Measurements from ENCODE around the gene ZSCAN12.
A peak's percentile ranks its signal among the peaks of the same experiment; 100 is the strongest.
"Not testable (repeated sequence)": the region's sequence is repeated elsewhere in the genome, so short reads cannot be mapped to it uniquely, and the experiment has no call there.

The ZSCAN12 gene

DNA sequence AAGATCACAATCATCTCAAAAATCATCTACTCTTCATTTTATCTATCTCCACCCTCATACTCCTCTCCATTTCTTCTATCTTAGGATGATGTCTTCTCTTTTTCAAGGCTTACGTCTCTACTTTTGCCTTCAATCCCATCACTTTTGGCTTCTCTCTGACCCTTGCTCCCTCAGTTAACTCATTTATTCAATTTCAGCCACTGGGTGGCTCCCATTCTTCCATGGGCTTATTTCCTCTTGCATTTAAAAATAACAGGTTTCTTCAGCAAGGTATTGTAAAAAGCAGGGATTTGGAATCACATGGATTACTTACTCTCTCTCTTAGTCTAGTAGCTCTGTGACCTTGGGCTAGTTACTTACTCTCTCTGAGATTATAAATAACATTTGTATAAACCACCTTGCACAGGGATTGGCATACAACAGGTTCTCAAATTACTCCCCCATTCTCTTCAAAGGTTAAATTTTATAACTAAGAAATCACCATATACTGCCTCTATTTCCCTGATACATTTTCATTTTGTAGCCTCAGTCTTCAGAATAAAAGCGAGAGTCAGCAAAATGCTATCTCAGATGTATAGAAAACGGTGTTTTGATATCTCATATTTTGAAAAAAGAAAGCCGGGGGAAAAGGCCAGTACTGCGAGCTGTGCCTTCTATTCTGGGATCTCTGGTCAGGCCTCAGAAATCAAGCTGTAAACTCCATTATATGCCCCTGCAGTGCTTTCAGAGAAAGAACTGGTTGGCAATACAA lies 5.5 kb downstream of the ZSCAN12 start:
- DNase-seq: no peak

DNA sequence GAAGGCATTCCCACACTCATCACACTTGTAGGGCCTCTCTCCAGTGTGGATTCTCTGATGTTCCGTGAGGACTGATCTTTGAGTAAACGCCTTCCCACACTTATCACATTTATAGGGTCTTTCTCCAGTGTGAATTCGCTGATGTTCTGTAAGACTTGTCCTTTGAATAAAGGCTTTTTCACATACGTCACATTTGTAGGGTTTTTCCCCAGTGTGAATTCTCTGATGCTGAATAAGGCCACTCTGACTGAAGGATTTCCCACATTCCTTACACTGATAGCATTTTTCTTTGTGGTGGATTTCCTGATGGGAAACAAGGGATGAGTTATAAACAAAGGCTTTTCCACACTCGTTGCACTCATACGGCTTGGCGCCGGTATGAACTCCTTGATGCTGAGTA lies 8.9 kb downstream of the ZSCAN12 start:
- DNase-seq: no peak

DNA sequence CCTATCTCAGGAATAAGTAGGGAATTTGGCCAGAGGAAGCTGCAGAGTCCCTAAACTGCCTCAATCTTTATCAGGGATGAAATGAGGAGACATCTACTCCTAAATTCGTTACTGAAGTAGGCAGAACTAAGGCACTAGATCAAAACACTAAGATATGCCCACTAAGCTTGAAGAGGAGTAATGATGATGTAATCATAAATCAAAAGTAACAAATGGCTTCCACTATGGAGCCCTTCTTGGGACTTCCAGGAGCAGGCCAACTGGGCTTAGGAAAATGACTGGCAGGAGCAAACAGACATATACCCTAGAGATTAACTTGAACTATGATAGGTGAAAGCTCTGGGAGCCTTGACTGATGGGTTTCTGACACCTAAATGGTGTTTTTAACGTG lies 15.4 kb downstream of the ZSCAN12 start:
- DNase-seq: no peak

DNA sequence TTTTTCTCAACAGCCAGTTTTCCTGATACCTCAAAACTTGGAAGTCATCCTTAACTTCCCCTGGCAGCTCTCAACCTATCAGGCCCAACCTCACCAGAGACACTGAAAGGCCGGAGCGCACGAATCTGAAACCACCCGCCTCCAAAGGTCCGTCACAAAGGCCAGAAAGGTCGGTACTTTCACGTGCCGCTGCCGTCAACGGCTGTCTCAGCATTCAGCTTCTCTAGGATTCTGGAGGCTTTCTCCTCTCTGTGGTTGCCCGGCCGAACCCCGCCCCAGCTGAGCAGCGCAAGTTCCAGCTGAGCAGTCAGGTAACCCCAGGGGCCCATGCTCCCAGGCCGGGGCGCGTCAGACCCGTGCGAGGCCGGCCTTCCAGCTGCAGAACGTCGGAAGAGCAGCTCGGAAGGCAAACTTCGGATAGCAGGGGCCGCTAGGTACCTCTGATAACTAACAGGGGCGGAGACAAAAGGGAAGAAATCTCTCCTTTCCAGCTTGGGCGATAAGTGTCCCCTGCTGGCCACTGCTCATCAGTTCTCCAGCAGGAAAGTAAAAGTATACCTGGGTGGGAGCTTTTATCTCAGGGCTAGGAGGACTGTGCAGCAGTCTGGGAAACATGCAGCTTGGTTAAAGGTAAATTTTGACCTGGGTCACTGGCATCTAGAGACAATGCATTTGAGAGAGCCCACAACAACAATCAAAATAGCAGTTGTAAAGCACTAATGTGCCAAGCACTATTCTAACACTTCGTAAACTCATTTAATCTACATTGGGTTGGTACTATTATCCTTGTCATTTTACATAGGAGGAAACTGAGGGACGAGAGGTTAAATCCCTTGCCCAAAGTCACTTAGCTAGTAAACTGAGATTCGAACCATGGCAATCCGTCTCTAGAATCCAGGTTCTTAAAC lies 16.1 kb downstream of the ZSCAN12 start:
- DNase-seq: peak in 2 of 4 experiments; percentile 4 to 7

DNA sequence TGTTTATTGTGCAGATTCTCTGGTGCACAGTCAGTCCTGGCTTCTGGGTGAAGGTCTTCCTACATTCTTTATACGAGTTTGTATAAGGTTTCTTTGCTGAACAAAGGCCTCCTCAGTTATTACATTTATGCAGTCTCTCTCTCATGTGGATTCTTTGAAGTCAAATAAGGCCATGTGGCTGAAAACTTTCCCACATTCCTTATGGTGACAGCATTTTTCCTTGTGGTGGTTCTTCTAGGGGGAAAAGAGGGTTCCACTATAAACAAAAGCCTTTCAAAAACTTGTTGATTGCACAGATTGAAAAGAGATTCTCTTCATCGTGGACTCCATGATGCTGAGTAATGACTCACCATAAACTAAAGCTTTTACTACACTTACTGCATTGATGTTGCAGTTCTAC lies 19.2 kb downstream of the ZSCAN12 start:
- DNase-seq: no peak

DNA sequence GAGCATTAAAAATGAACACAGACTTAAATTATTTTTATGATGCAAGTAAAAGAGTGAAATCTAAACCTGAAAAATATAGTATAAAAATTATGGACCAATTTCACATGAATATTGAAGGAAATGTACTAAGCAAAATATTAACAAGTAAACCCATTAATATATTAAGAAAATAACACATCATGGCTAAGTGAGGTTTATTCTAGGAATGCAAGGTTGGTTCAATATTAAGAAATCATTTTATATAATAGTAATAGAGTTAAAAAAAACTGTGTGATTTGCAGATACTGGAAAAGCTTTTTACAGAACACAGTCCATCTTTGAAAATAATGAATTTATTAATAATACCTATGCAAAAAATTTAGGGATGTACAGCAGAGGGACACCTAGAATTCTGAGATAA lies 20.9 kb downstream of the ZSCAN12 start:
- no peak for DNase-seq

DNA sequence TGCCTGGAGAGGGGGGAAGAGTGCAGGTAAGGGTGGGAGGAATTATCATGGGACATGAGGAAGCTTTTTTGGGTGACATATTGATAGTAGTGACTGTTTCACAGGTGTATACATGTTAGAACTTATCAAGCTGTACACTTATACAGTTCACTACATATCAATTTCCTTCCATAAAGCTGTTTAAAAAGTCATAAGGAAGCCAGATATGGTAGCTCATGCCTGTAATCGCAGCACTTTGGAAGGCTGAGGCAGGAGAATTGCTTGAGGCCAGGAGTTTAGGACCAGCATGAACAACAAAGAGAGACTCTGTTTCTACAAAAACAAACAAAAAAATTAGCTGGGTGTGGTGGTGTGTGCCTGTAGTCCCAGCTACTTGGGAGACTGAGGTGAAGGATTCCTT lies 21.7 kb downstream of the ZSCAN12 start:
- DNase-seq: no peak

DNA sequence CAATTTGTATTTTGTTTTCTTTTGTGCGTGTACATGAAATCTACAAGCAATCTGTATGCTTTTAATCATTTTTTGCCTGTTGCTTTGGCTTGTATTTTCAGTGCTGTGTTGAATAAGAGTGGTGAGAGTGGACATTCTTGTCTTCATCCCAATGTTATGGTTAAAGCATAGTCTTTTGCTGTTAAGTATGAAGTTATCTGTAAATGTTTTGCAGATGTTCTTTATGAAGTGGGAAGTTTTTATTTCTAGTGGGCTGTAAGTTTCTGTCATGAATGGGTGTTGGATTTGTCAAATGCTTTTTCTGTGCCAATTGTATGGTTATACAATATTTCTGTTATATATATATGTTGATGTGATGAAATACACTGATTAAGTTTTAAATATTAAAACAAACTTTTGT lies 25.6 kb downstream of the ZSCAN12 start:
- DNase-seq: no peak

DNA sequence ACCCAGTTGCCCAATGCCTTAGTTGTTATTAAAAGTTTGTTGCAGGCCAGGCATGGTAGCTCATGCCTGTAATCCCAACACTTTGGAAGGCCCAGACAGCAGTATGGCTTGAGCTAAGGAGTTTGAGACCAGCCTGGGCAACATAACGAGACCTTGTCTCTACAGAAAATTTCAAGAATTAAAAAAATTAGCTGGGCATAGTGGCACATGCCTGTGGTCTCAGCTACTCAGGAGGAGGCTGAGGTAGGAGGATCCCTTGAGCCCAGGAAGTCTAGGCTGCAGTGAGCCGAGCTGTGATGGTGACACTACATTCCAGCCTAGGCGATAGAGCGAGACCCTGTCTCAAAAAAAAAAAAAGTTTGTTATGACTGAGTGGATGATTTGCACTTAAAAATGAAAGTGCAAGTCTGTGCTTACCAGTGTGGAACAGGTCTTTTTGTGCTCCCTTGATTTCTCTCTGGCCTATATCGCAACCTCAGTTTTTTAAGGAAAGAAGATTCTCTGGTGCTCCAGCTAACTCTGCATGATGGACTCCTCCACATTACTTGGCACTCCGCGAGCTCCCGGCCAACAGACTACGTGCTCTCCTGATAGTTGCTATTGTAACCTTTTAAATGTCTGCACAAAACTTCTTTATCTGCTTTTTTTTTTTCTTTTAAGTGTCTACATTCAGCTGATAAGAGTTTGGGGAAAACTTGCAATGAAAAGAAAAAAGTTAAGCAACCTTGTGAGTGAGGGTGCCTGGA lies 27.7 kb downstream of the ZSCAN12 start:
- DNase-seq: no peak

DNA sequence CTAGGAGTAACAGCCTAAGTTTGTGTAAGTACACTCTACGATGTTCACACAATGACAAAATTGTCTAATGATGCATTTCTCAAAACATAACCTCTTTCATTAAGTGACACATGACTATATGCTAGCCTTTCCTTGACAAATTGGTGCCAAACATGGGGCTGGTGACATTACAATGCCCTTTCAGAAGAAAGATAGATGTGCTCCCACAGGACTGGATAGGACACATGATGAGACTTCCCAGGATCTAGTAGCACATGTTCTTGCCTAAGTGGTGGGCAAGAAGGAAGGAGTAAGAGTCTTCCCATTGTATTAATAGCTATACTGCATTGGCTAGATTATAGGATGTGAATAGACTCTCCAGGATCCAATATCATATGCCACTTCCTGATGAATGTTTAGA lies 28.3 kb downstream of the ZSCAN12 start:
- DNase-seq: no peak

DNA sequence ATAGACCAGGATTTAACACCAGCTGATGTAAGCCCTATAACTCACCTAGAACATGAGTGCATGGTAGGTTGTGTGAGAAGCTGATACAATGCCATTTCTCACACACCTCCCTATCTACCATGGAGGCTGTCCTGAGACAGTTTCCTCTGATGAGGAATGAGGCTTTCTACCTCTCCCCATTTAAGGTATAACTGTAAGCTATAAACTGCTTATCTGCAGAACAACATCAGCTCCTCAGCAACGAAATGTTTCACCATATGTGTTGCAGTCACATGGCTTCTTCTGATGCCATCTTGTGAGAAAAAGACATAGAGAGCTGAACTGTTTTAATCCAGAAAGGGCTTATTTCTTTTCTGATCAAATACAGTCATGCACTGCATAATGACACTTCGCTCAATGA lies 29.1 kb downstream of the ZSCAN12 start:
- no peak for DNase-seq

DNA sequence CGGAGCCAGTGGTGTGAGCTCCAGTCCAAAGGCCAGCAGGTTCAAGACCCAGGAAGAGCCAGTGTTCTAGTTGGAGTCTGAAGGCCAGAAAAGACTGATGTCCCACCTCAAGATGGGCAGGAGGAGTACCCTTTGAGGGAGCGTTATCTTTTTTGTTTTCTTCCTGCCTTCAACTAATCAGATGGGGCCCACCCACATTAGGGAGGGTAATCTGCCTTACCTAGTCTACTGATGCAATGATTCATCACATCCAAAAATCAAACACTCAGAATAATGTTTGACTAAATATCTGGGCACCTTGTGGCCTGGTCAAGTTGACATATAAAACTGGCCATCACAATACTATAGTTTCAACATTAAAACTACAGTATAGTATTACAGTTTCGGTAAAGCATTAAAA lies 30.1 kb downstream of the ZSCAN12 start:
- DNase-seq: no peak

DNA sequence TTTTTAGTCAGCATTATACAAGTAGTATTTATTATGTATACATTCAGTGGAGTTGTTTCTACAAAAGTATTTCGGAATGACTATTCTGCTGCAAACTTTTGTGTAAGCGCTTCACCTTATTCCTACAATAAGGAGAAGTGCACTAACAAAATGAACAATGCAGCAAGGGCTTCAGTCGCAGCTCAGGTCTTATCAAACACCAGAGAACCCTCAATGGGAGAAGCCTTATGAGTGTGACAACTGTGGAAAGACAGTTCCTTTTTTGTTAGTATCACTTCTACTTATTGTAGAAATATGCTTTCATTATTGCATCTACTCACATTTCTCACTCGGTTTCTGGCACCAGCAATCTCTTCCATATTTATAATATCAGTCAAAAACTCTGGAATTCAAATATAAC lies 31.0 kb downstream of the ZSCAN12 start:
- no peak for DNase-seq

DNA sequence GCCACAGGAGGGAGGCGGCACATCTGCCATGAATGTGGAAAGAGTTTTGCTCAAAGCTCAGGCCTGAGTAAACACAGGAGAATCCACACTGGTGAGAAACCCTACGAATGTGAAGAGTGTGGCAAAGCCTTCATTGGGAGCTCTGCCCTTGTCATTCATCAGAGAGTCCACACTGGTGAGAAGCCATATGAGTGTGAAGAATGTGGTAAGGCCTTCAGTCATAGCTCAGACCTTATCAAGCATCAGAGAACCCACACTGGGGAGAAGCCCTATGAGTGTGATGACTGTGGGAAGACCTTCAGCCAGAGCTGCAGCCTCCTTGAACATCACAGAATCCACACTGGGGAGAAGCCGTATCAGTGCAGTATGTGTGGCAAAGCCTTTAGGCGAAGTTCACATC lies 34.0 kb downstream of the ZSCAN12 start:
- DNase-seq: not testable (repeated sequence)

DNA sequence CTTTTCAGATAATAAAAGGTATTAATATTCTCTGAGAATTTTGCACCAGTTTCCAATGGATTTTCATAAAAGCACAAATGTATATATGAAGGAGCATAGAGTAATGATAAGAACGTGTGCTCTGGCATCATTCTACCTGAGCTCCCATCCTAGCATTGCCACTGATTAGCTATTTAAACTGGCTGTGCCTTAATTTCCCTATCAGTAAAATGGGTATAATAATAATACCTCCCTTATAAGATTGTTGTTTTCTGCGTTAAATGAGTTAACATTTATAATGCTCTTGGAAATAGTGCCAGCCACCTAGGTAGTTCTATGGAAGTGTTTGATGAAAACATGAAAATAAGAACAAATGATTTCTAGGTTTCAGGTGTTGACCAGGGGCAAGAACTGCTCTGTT lies 38.6 kb downstream of the ZSCAN12 start:
- no peak for DNase-seq

DNA sequence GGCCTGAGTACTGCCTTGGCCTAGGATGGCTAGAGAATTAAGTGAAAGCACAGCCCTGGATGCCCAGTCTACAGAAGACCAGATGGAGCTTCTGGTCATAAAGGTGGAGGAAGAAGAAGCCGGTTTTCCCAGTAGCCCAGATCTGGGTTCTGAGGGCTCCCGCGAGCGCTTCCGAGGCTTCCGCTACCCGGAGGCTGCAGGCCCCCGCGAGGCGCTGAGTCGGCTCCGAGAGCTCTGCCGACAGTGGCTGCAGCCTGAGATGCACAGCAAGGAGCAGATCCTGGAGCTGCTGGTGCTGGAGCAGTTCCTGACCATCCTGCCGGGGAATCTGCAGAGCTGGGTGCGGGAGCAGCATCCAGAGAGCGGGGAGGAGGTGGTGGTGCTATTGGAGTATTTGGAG lies 40.0 kb downstream of the ZSCAN12 start:
- not testable (repeated sequence) for DNase-seq

DNA sequence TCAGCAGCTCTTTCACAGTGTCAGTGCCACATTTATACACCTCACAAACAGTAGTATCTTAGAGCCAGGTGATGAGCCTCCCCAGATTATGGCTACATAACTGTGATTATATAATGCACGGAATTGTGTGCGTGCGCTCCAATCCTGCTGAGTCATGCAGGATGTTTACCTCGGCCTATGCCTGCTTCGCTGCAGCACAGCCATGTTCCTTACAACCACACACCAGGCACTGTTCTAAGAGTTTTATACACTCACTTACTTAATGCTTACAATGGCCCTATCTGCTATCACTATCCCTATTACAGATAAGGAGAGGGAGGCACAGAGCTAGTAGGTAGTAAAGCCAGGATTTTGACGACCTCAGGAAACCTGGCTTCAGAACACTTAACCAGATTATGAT lies 42.5 kb downstream of the ZSCAN12 start:
- no peak for DNase-seq

DNA sequence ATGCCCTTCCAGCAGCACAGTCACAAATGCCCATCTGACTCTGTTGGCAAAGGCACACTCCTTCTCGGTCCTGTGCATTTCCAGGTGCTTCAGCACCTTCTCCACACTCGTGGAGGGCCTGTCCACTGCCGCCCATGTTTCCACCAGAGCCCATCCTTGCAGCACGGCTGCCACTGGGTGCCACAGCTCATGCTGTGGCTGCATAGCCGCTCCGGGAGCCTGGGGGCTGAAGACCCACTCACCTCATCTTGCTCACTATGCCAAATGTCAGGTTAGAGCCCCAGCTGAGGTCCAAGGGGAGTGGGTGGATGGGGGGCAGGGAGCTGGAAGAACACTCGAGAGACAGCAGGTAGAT lies 42.9 kb downstream of the ZSCAN12 start:
- DNase-seq: no peak

DNA sequence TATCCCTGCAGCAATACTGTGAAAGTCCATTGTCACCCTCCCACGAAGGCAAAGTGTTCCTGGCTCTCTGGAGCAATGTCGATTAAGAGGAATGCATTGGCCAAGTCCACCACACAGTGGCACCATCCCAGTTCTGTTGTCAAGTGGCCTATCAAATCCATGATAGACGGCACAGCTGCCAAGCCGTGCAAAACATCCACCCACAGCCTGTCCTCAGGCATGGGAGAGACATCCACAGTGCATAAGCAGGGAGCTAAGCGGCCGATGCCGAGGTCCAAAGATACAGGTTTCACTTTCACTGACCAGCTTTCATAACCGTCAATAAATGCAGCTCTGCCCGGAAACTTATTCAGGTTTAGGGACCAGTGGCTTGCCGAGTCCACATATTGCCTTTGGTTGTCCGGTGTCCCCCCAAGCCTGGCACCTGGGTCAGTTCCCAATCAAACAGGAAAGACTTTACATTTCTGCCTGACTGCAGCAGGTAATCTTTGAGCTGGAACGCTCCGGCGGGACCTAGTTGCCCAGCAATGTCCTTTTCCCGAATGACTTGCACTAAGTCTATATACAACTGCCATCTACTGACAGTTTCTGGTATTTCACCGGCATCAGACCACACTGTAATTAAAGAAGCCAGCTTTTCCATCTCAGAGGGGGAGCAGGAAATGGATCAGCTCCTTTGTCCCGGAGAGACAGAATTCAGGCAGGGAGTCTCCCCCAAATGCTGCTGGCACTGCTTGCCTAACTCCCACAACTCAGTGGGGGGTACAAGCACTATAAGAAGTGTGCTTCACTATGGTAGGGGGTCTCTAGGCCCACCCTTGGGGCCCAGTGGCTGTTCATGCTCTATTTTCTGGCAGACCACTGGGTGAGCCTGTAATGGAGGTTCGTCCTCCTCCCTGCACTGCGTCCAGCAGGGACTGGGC lies 43.5 kb downstream of the ZSCAN12 start:
- peak in 3 of 4 experiments; percentile 4 to 30 (median 30) for DNase-seq

DNA sequence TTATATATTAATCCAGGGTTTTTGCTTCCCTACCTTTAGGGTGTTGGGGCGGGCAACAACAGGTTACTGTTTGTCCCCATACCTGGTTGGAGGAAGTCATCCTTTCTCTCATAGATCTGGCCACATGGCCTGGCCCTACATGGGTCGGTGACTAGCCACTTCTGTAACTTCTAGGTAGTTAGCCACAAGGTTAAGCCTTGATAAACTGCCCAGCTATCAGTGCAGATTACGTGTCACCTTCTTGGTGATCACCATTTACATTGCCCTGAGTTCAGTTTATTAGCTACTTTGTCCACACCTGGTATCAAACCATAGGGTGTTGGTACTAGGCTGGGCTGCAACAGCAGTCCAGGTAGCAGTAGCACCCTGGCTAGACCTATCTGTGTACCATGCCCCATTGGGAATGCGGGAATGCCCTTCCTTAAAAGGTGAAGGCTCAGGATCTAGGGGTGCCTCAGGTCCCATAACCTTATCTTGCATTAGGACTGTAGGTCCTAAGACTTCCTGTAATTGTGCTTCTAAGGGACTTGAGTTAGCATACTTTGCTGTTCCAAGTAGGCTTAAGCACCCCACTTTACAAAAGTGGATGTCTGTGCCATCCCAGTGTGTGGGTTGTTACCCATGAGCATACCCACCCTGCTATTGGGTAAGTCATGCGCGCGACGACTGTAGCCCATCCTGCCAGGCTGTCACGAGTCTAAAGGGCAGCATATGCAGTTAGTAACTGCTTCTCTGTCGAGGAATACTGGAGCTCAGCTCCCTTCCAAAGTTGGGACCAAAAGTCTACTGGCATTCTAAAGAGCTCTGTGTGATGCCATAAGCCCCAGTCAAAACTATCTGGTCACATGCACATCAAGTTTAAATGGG lies 44.6 kb downstream of the ZSCAN12 start:
- DNase-seq: no peak

DNA sequence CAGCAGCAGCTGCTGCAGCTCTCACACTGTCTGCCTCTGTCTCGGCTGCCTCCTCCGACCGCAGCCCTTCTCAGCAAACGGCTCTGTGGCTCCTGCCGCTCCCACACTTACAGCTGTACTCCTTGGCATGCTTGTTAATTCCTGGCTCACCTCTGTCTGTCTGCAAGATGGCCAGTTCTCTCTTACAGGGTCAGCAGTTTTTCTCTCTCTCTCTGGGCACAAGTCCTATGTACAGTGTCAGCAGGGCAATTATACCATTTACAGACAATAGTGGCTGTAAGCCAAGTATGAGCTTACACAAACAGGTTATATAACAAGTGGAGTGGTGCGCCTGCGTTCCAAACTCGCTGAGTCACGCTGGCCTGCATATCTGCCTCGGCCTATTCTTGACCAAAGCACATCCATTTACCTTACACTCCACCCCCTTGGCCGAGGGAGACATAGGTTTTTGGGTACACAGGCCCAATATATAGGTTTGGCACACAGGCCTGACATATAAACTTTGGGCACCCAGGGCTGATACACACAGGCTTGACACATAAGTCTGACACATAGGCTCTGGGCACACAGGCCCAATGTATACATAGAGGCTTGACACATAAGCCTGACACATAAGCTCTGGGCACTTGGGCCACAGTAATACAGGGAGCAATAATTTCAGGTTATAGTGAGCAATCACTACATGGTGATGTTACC lies 45.4 kb downstream of the ZSCAN12 start:
- DNase-seq: no peak

Data from activated naive CD4-positive, alpha-beta T cell (primary cell).